ENCODE data around the gene ABCA2. TPM values are rescaled to one million over a fixed set of nuclear protein-coding genes. Genes with fewer than 3 reads are reported as not detected.

Gene ABCA2
- total and polyA plus RNA-seq, 2 experiments from 2014 or later: 7.0 to 16.0 TPM

- peaks cover 7% of the 10 kb centered on the region; the same call in 1 of the 2 replicates for H3K4me1 ChIP-seq (ENCODE audit: insufficient read depth)
- DNase-seq (ENCODE audit: low spot score) (peak; percentile 78), ATAC-seq (peak; percentile 11)
- H3K4me3 Mint-ChIP-seq: peak overlapping the region; percentile 74
- peaks cover 42% of the 10 kb centered on the region for H3K27me3 Mint-ChIP-seq (ENCODE audit: insufficient read depth, low read depth, poor library complexity)
- no peaks in the 10 kb centered on the region for H3K9me3 Mint-ChIP-seq
- peaks cover 6% of the 10 kb centered on the region; the same call in 1 of the 3 replicates for H3K4me1 Mint-ChIP-seq
- peaks cover 7% of the 10 kb centered on the region; the same call in 1 of the 2 replicates for H3K79me2 ChIP-seq (replicated peaks; ENCODE audit: insufficient read depth)
- H3K27me3 ChIP-seq (ENCODE audit: insufficient read depth): peaks cover 40% of the 10 kb centered on the region
- H3K27ac Mint-ChIP-seq: no peak overlapping the region
- H2AFZ ChIP-seq: peak overlapping the region; percentile 98
- H3K36me3 Mint-ChIP-seq (ENCODE audit: low read depth): no peaks in the 10 kb centered on the region
- no peaks in the 10 kb centered on the region; the same call in 1 of the 2 replicates for H4K20me1 ChIP-seq (replicated peaks; ENCODE audit: insufficient read depth)
- no peaks in the 10 kb centered on the region for H3K36me3 ChIP-seq (ENCODE audit: insufficient read depth)
- H3K4me3 ChIP-seq: peak overlapping the region; percentile 87
- H3K9me2 ChIP-seq (ENCODE audit: insufficient read depth): no peaks in the 10 kb centered on the region
- H3F3A ChIP-seq (replicated peaks; ENCODE audit: low read depth): no peaks in the 10 kb centered on the region
- peak overlapping the region; percentile 93 for H3K4me2 ChIP-seq
- H3K27ac ChIP-seq (ENCODE audit: low read depth): no peak overlapping the region
- TF ChIP-seq EZH2 (IDR thresholded peaks at IDR 0.05; ENCODE audit: low read depth, unreplicated experiment) (peak; percentile 50), EZH2phosphoT487 (IDR thresholded peaks at IDR 0.05; ENCODE audit: unreplicated experiment) (no peak), CREB1 (CRISPR knock-in tag; IDR thresholded peaks at IDR 0.05; ENCODE audit: low read depth) (0 out of 2 replicates have a peak, but pooled peaks have one; percentile 10), STAT1 (IDR thresholded peaks at IDR 0.05; ENCODE audit: unreplicated experiment) (no peak)
Observed at GRCh38 chr9:137045294-137046087, 17.5 kb upstream of the ABCA2 start.

GRCh38 chr9:137044502-137045177, 16.6 kb upstream of the ABCA2 start:
- ATAC-seq (no peak), DNase-seq (ENCODE audit: low spot score) (no peak)
- H3K4me1 ChIP-seq (ENCODE audit: insufficient read depth): peaks cover 7% of the 10 kb centered on the region; the same call in 1 of the 2 replicates
- H3K4me3 Mint-ChIP-seq: peak overlapping the region; percentile 68
- H3K27me3 Mint-ChIP-seq (ENCODE audit: insufficient read depth, low read depth, poor library complexity): peaks cover 35% of the 10 kb centered on the region
- H3K27me3 ChIP-seq (ENCODE audit: insufficient read depth): peaks cover 34% of the 10 kb centered on the region
- H2AFZ ChIP-seq: no peak overlapping the region
- no peaks in the 10 kb centered on the region for H3K36me3 Mint-ChIP-seq (ENCODE audit: low read depth)
- H3K4me2 ChIP-seq: peak overlapping the region; percentile 88
- H3K9me2 ChIP-seq (ENCODE audit: insufficient read depth): no peaks in the 10 kb centered on the region
- no peak overlapping the region for H3K27ac Mint-ChIP-seq
- H3K79me2 ChIP-seq (replicated peaks; ENCODE audit: insufficient read depth): peaks cover 7% of the 10 kb centered on the region; the same call in 1 of the 2 replicates
- no peaks in the 10 kb centered on the region for H3K36me3 ChIP-seq (ENCODE audit: insufficient read depth)
- peak overlapping the region; percentile 87 for H3K4me3 ChIP-seq
- H3K9me3 Mint-ChIP-seq: no peaks in the 10 kb centered on the region
- peaks cover 6% of the 10 kb centered on the region; the same call in 1 of the 3 replicates for H3K4me1 Mint-ChIP-seq
- no peak overlapping the region for H3K27ac ChIP-seq (ENCODE audit: low read depth)
- no peaks in the 10 kb centered on the region for H3F3A ChIP-seq (replicated peaks; ENCODE audit: low read depth)
- no peaks in the 10 kb centered on the region; the same call in 1 of the 2 replicates for H4K20me1 ChIP-seq (replicated peaks; ENCODE audit: insufficient read depth)
- TF ChIP-seq ETS1 (IDR thresholded peaks at IDR 0.05) (no peak), ZNF462 (CRISPR knock-in tag; IDR thresholded peaks at IDR 0.05) (no peak), REST (IDR thresholded peaks at IDR 0.05; ENCODE audit: unreplicated experiment) (no peak), CREB1 (CRISPR knock-in tag; IDR thresholded peaks at IDR 0.05; ENCODE audit: low read depth) (no peak), POLR2AphosphoS5 (IDR thresholded peaks at IDR 0.05; ENCODE audit: low read depth) (no peak)
